Measurements from ENCODE around the gene EXOC3. TPM values are rescaled to one million over a fixed set of nuclear protein-coding genes. Genes with fewer than 3 reads are reported as not detected.

EXOC3 gene
- polyA plus RNA-seq, 3 donors = 33.2 to 59.7 (median 53.8) TPM

GRCh38 chr5:447501-447900, 4.5 kb downstream of the EXOC3 start:
- H3K9ac ChIP-seq (ENCODE audit: insufficient read depth, low read length, poor library complexity, severe bottlenecking) = no peak overlapping the region
- peaks cover 31 to 32% of the 10 kb centered on the region in 2 donors for H3K4me1 ChIP-seq (ENCODE audit: control insufficient read depth in 1 of 2, insufficient read depth in 2 of 2, low read length in 2 of 2)
- H3K4me3 Mint-ChIP-seq = no peak overlapping the region
- peaks cover 51 to 64% of the 10 kb centered on the region in 2 donors for H3K36me3 ChIP-seq (replicated peaks in 1 of 2; ENCODE audit: control insufficient read depth in 1 of 2, insufficient read depth in 2 of 2, low read length in 2 of 2)
- 98% methylated on average over 21 of the region's 21 CpGs for WGBS (ENCODE audit: insufficient coverage)
- intact Hi-C loops (cut with micrococcal nuclease) = loop anchor here (5.0 to 10.0 kb wide), 5 partner anchors 97 to 457 kb away; partner anchors contain the start of genes CEP72 (in 2 of the 2) and PDCD6 (in 1 of the 2)
- peak overlapping the region; percentile 73 to 81 for H3K27ac ChIP-seq (ENCODE audit: low read depth in 1 of 2, low read length in 2 of 2)
- no peaks in the 10 kb centered on the region for H3K27me3 ChIP-seq (ENCODE audit: control insufficient read depth in 2 of 2, insufficient read depth in 2 of 2, low read length in 2 of 2)
- H3K4me3 ChIP-seq (replicated peaks in 1 of 3; ENCODE audit: low read depth in 2 of 3, low read length in 3 of 3) = no peak overlapping the region
- peaks cover 7 to 16% (median 10%) of the 10 kb centered on the region in 7 donors for H3K9me3 Mint-ChIP-seq
- H3K27ac Mint-ChIP-seq = peak overlapping the region; percentile 87 to 95 (median 93)
- H3K36me3 Mint-ChIP-seq = peaks cover 58 to 78% of the 10 kb centered on the region in 2 donors
- H4K20me1 ChIP-seq (ENCODE audit: insufficient read depth, low read length) = peaks cover 72% of the 10 kb centered on the region
- H3K27me3 Mint-ChIP-seq (ENCODE audit: low read depth in 3 of 3) = peaks cover 0 to 2% (median 0%) of the 10 kb centered on the region in 3 donors
- peaks cover 0 to 16% of the 10 kb centered on the region in 2 donors for H3K9me3 ChIP-seq (replicated peaks in 1 of 2; ENCODE audit: control insufficient read depth in 1 of 2, insufficient read depth in 1 of 2, low read length in 2 of 2)
- H3K4me2 ChIP-seq (replicated peaks; ENCODE audit: extremely low read depth, low read length, poor library complexity, severe bottlenecking) = no peak overlapping the region
- H3K79me2 ChIP-seq (ENCODE audit: insufficient read depth, low read length) = peaks cover 30% of the 10 kb centered on the region
- peaks cover 38% of the 10 kb centered on the region for H3K4me1 Mint-ChIP-seq
- no peak for DNase-seq
- H2AFZ ChIP-seq (ENCODE audit: insufficient read depth, low read depth, low read length, poor library complexity, severe bottlenecking) = no peak overlapping the region
- no peak for TF ChIP-seq CTCF (IDR thresholded peaks at IDR 0.05)

GRCh38 chr5:448061-448765, 5.2 kb downstream of the EXOC3 start:
- peak overlapping the region in 1 of 2 donors; percentile 46 for H3K4me3 Mint-ChIP-seq
- 53% methylated on average over 21 of the region's 21 CpGs for WGBS (ENCODE audit: insufficient coverage)
- peaks cover 28 to 30% of the 10 kb centered on the region in 2 donors for H3K4me1 ChIP-seq (ENCODE audit: control insufficient read depth in 1 of 2, insufficient read depth in 2 of 2, low read length in 2 of 2)
- peaks cover 7 to 17% (median 10%) of the 10 kb centered on the region in 7 donors for H3K9me3 Mint-ChIP-seq
- H3K4me3 ChIP-seq (replicated peaks in 1 of 3; ENCODE audit: low read depth in 2 of 3, low read length in 3 of 3) = no peak overlapping the region
- no peak overlapping the region for H3K9ac ChIP-seq (ENCODE audit: insufficient read depth, low read length, poor library complexity, severe bottlenecking)
- peak; percentile 83 to 95 (median 91) for DNase-seq
- intact Hi-C loops (cut with micrococcal nuclease) = loop anchor here (5.0 to 10.0 kb wide), 5 partner anchors 97 to 457 kb away; partner anchors contain the start of genes CEP72 (in 2 of the 2) and PDCD6 (in 1 of the 2)
- H3K27ac ChIP-seq (ENCODE audit: low read depth in 1 of 2, low read length in 2 of 2) = peak overlapping the region; percentile 73 to 81
- H3K4me1 Mint-ChIP-seq = peaks cover 37% of the 10 kb centered on the region
- H2AFZ ChIP-seq (ENCODE audit: insufficient read depth, low read depth, low read length, poor library complexity, severe bottlenecking) = no peak overlapping the region
- H3K9me3 ChIP-seq (replicated peaks in 1 of 2; ENCODE audit: control insufficient read depth in 1 of 2, insufficient read depth in 1 of 2, low read length in 2 of 2) = peaks cover 3 to 18% of the 10 kb centered on the region in 2 donors
- peaks cover 32% of the 10 kb centered on the region for H3K79me2 ChIP-seq (ENCODE audit: insufficient read depth, low read length)
- peaks cover 65 to 85% of the 10 kb centered on the region in 2 donors for H3K36me3 Mint-ChIP-seq
- H4K20me1 ChIP-seq (ENCODE audit: insufficient read depth, low read length) = peaks cover 79% of the 10 kb centered on the region
- peak overlapping the region; percentile 87 to 95 (median 93) for H3K27ac Mint-ChIP-seq
- peaks cover 0 to 2% (median 0%) of the 10 kb centered on the region in 3 donors for H3K27me3 Mint-ChIP-seq (ENCODE audit: low read depth in 3 of 3)
- H3K4me2 ChIP-seq (replicated peaks; ENCODE audit: extremely low read depth, low read length, poor library complexity, severe bottlenecking) = peak overlapping the region; percentile 6
- no peaks in the 10 kb centered on the region for H3K27me3 ChIP-seq (ENCODE audit: control insufficient read depth in 2 of 2, insufficient read depth in 2 of 2, low read length in 2 of 2)
- peaks cover 58 to 71% of the 10 kb centered on the region in 2 donors for H3K36me3 ChIP-seq (replicated peaks in 1 of 2; ENCODE audit: control insufficient read depth in 1 of 2, insufficient read depth in 2 of 2, low read length in 2 of 2)
- no peak for TF ChIP-seq CTCF (IDR thresholded peaks at IDR 0.05)
